HepG2 (cell line): ENCODE measurements around the gene FIZ1. TPM values are rescaled to one million over a fixed set of nuclear protein-coding genes. Genes with fewer than 3 reads are reported as not detected.
A peak's percentile ranks its signal among the peaks of the same experiment; 100 is the strongest.

ENCODE experiments used
- CSRNP1 ChIP-seq: sonication (generic); formaldehyde crosslinking; IDR thresholded peaks from 2 replicates; pipeline ENCODE4 v1.8.1; 2023; ENCODE audit warnings: mild to moderate bottlenecking, missing genetic modification reagents
- EHMT2 ChIP-seq: fragments of 200-600 bp; sonication (generic); IDR thresholded peaks from 2 replicates; pipeline ENCODE4 v1.7.0; 2017; ENCODE audit warnings: antibody characterized with exemption, low read depth, low read length, borderline replicate concordance
- GATAD2A ChIP-seq: IDR thresholded peaks from 2 replicates; pipeline ENCODE4 v1.6.1; 2016
- GMEB1 ChIP-seq: sonication (generic); formaldehyde crosslinking; IDR thresholded peaks from 2 replicates; pipeline ENCODE4 v1.5.1; 2020; ENCODE audit warnings: missing genetic modification reagents, mild to moderate bottlenecking, borderline replicate concordance
- HDAC2 ChIP-seq: sonication (generic); formaldehyde crosslinking; IDR thresholded peaks from 2 replicates; pipeline ENCODE4 v1.4.0; 2020; ENCODE audit warnings: missing genetic modification reagents
- ISX ChIP-seq: sonication (generic); formaldehyde crosslinking; conservative IDR thresholded peaks from 2 replicates; pipeline ENCODE4 v1.5.0; 2020; ENCODE audit warnings: missing genetic modification reagents
- KAT8 ChIP-seq: IDR thresholded peaks from 2 replicates; pipeline ENCODE4 v1.6.1; 2016; ENCODE audit warnings: missing genetic modification reagents, missing compliant biosample characterization
- RERE ChIP-seq: IDR thresholded peaks from 2 replicates; pipeline ENCODE4 v1.6.1; 2016; ENCODE audit warnings: low read depth, missing genetic modification reagents, missing compliant biosample characterization
- SOX13 ChIP-seq, 3 experiments: fragments of 450-650 bp in 1 of 3; sonication (generic) in 1 of 3; formaldehyde crosslinking in 1 of 3; IDR thresholded peaks in 2 of 3; conservative IDR thresholded peaks in 1 of 3; 2 replicates each; pipeline versions ENCODE4 v1.5.0 to v1.6.1; 2016 to 2020; ENCODE audit warnings: antibody characterized with exemption in 1 of 3, mild to moderate bottlenecking in 1 of 3, missing compliant biosample characterization in 1 of 3, missing genetic modification reagents in 1 of 3, moderate library complexity in 1 of 3
- SRSF4 ChIP-seq: fragments of 200-400 bp; formaldehyde crosslinking; IDR thresholded peaks from one replicate; pipeline ENCODE4 v1.6.1; 2018; ENCODE audit warnings: mild to moderate bottlenecking, low read depth, low read length, moderate library complexity; ENCODE audit not compliant: poor library complexity, severe bottlenecking
- TEAD3 ChIP-seq: optimal IDR thresholded peaks from 2 replicates; pipeline ENCODE3; 2016; ENCODE audit warnings: borderline replicate concordance
- ZBTB1 ChIP-seq: sonication (generic); formaldehyde crosslinking; IDR thresholded peaks from 2 replicates; pipeline ENCODE4 v1.4.0; 2020; ENCODE audit warnings: missing genetic modification reagents, borderline replicate concordance
- ZNF615 ChIP-seq: sonication (generic); formaldehyde crosslinking; IDR thresholded peaks from 2 replicates; pipeline ENCODE4 v1.5.0; 2020; ENCODE audit warnings: mild to moderate bottlenecking, missing genetic modification reagents, borderline replicate concordance
- polyA plus RNA-seq, 8 experiments: library from polyadenylated mRNA; depleted of rRNA in 3 of 8; stranded (reverse) in 7 of 8; unstranded in 1 of 8; fragments of >200 nt; fragmentation: Illumina TruSeq in 4 of 8; extraction: Trizol in 4 of 8; gene quantifications; 2 replicates each; pipeline versions ENCODE4 v1.2.1 to v1.2.3, GENCODE V29; 2011 to 2016; ENCODE audit warnings: low read depth in 4 of 8, missing spikeins in 1 of 8, mixed read lengths in 1 of 8; ENCODE audit not compliant: insufficient read depth in 1 of 8
- total RNA-seq, 5 experiments: library from RNA; depleted of rRNA; stranded (reverse); fragments of >200 nt; fragmentation: Illumina TruSeq; extraction: Trizol; gene quantifications; 2 replicates each; pipeline ENCODE4 v1.2.3, GENCODE V29; 2016; ENCODE audit warnings: low read depth in 1 of 5
- TF ChIP-seq, protein P1 (sequence below): sonication (generic); formaldehyde crosslinking; IDR thresholded peaks from 2 replicates; pipeline ENCODE4 v1.4.0; 2020; ENCODE audit warnings: low read depth, mild to moderate bottlenecking, missing genetic modification reagents
- TF ChIP-seq, protein P2 (sequence below), 2 experiments: sonication (generic) in 1 of 2; formaldehyde crosslinking in 1 of 2; IDR thresholded peaks; 2 replicates each; pipeline versions ENCODE4 v1.4.0 to v1.6.1; 2018 to 2020; ENCODE audit warnings: missing genetic modification reagents in 2 of 2, borderline replicate concordance in 1 of 2, low read depth in 1 of 2, mild to moderate bottlenecking in 1 of 2, missing biosample characterization in 1 of 2

The FIZ1 gene
- total and polyA plus RNA-seq, 2 of the 13 experiments (the other 11 are each of a cell fraction or from before 2014, with no cell fraction given): 3.6 to 5.9 TPM

- TF ChIP-seq ISX (CRISPR knock-in tag) (no peak), KAT8 (CRISPR knock-in tag) (no peak; the same call in 1 of the 2 replicates), EHMT2 (no peak), ZNF615 (CRISPR knock-in tag) (no peak), GMEB1 (CRISPR knock-in tag) (no peak), GATAD2A (CRISPR knock-in tag) (peak; percentile 28; the same call in 1 of the 2 replicates), CSRNP1 (CRISPR knock-in tag) (no peak; the same call in 1 of the 2 replicates), RERE (CRISPR knock-in tag) (no peak), SOX13 (IDR thresholded peaks at IDR 0.05) (no peak), SOX13 (CRISPR knock-in tag; conservative IDR thresholded peaks at IDR 0.05 in 1 of 2, IDR thresholded peaks at IDR 0.05 in 1 of 2) (peak in 1 of 2 experiments; percentile 20; a peak in 1 of 4 replicates), HDAC2 (CRISPR knock-in tag) (no peak), ZBTB1 (CRISPR knock-in tag) (no peak), SRSF4 (no peak), TEAD3 (CRISPR knock-in tag) (peak; percentile 11)
- TF ChIP-seq, protein P1, sequence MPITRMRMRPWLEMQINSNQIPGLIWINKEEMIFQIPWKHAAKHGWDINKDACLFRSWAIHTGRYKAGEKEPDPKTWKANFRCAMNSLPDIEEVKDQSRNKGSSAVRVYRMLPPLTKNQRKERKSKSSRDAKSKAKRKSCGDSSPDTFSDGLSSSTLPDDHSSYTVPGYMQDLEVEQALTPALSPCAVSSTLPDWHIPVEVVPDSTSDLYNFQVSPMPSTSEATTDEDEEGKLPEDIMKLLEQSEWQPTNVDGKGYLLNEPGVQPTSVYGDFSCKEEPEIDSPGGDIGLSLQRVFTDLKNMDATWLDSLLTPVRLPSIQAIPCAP: no peak
- TF ChIP-seq, protein P2, sequence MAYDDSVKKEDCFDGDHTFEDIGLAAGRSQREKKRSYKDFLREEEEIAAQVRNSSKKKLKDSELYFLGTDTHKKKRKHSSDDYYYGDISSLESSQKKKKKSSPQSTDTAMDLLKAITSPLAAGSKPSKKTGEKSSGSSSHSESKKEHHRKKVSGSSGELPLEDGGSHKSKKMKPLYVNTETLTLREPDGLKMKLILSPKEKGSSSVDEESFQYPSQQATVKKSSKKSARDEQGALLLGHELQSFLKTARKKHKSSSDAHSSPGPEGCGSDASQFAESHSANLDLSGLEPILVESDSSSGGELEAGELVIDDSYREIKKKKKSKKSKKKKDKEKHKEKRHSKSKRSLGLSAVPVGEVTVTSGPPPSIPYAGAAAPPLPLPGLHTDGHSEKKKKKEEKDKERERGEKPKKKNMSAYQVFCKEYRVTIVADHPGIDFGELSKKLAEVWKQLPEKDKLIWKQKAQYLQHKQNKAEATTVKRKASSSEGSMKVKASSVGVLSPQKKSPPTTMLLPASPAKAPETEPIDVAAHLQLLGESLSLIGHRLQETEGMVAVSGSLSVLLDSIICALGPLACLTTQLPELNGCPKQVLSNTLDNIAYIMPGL (CRISPR knock-in tag; IDR thresholded peaks at IDR 0.05; ENCODE audit: borderline replicate concordance in 1 of 2, low read depth in 1 of 2): peak in 1 of 2 experiments; percentile 32; a peak in 2 of 4 replicates
Observed at GRCh38 chr19:55598719-55599467, 424 bp downstream of the FIZ1 start (continued).
